HepG2 (cell line): ENCODE results near the gene KIAA1549. TPM values are rescaled to one million over a fixed set of nuclear protein-coding genes. Genes with fewer than 3 reads are reported as not detected.
"Not testable (repeated sequence)": the region's sequence is repeated elsewhere in the genome, so short reads cannot be mapped to it uniquely, and the experiment has no call there.

ENCODE experiments used
- ATAC-seq: fragments of 200-7000 bp; cut with Tn5 transposase; 3 replicates; pipeline ENCODE4 v1.9.1; 2020; ENCODE audit warnings: mild to moderate bottlenecking, moderate library complexity
- BruUV-seq: library from RNA; stranded (reverse); fragments of 400-500 nt; replicated peaks from 2 replicates; lab custom pipeline; 2021; lab: Mats Ljungman, UMichigan
- CTCF ChIA-PET: fragments of 300-600 bp; formaldehyde crosslinking; extraction: SDS; loops from one replicate; lab custom pipeline; 2021; ENCODE audit warnings: low total read pairs, inconsistent platforms, low intra/inter-chr PET ratio; lab: Yijun Ruan, JAX
- POLR2A ChIA-PET: fragments of 350-600 bp; sonication (Branson Sonifier 250); formaldehyde crosslinking; loops from one replicate; lab custom pipeline; 2020; ENCODE audit warnings: antibody characterized with exemption, inconsistent platforms; lab: Yijun Ruan, JAX
- DNase-seq: peaks from one replicate; pipeline ENCODE4 v3.0.0-alpha.2; 2015; ENCODE audit warnings: low spot score
- FAIRE-seq: peaks from 3 replicates; lab custom pipeline; 2011; peaks lifted over from hg19 to GRCh38; lab: Jason Lieb, UNC
- H2AFZ ChIP-seq: one replicate; pipeline ENCODE4 v1.6.1; 2011; ENCODE audit warnings: low read length, inconsistent platforms
- H3K27ac ChIP-seq: fragments of 300-600 bp; 3 replicates; pipeline ENCODE4 v1.8.0; 2011; ENCODE audit warnings: mixed run types, mild to moderate bottlenecking, mixed read lengths, low read length, inconsistent platforms; ENCODE audit not compliant: insufficient read depth; ENCODE audit errors: extremely low read length
- H3K27me3 ChIP-seq, 2 experiments: fragments of 200-600 bp in 1 of 2; 2 replicates in 1 of 2; 3 replicates in 1 of 2; pipeline versions ENCODE4 v1.6.0 to v1.8.0; 2011; ENCODE audit warnings: low read length in 2 of 2, mild to moderate bottlenecking in 2 of 2, moderate library complexity in 2 of 2, inconsistent platforms in 1 of 2; ENCODE audit not compliant: insufficient read depth in 2 of 2, control insufficient read depth in 1 of 2
- H3K36me3 ChIP-seq, 2 experiments: fragments of 200-600 bp in 1 of 2; replicated peaks in 1 of 2; 2 replicates in 1 of 2; 3 replicates in 1 of 2; pipeline versions ENCODE4 v1.5.1 to v1.8.0; 2011; ENCODE audit warnings: low read length in 2 of 2, inconsistent platforms in 1 of 2; ENCODE audit not compliant: insufficient read depth in 2 of 2, control insufficient read depth in 1 of 2
- H3K4me1 ChIP-seq: 2 replicates; pipeline ENCODE4 v1.5.1; 2012; ENCODE audit warnings: low read length, inconsistent platforms; ENCODE audit not compliant: insufficient read depth
- H3K4me2 ChIP-seq: 2 replicates; pipeline ENCODE4 v1.6.0; 2011; ENCODE audit warnings: low read depth, low read length, inconsistent platforms
- H3K4me3 ChIP-seq, 3 experiments: fragments of 200-600 bp in 1 of 3; sonication (generic), shearing (Covaris generic) in 1 of 3; replicated peaks in 1 of 3; 2 replicates each; pipeline ENCODE4 v1.5.1; 2011 to 2016; ENCODE audit warnings: low read length in 3 of 3, inconsistent platforms in 2 of 3, low read depth in 2 of 3, mild to moderate bottlenecking in 2 of 3, control low read depth in 1 of 3, mixed read lengths in 1 of 3; ENCODE audit not compliant: insufficient read depth in 1 of 3
- H3K79me2 ChIP-seq: one replicate; pipeline ENCODE4 v1.6.1; 2011; ENCODE audit warnings: low read length, inconsistent platforms; ENCODE audit not compliant: insufficient read depth
- H3K9ac ChIP-seq: 2 replicates; pipeline ENCODE4 v1.6.0; 2011; ENCODE audit warnings: mild to moderate bottlenecking, low read depth, low read length, inconsistent platforms; ENCODE audit not compliant: insufficient read depth
- H3K9me3 ChIP-seq: 2 replicates; pipeline ENCODE4 v1.5.1; 2012; ENCODE audit warnings: mild to moderate bottlenecking, low read length
- H4K20me1 ChIP-seq: 2 replicates; pipeline ENCODE4 v1.6.0; 2011; ENCODE audit warnings: inconsistent platforms, mild to moderate bottlenecking, low read length, moderate library complexity; ENCODE audit not compliant: insufficient read depth
- ATF1 ChIP-seq: IDR thresholded peaks from 2 replicates; pipeline ENCODE4 v1.6.1; 2016; ENCODE audit warnings: mild to moderate bottlenecking, control low read depth
- EP300 ChIP-seq, 3 experiments: sonication (generic) in 1 of 3; formaldehyde crosslinking in 1 of 3; IDR thresholded peaks; 2 replicates each; pipeline versions ENCODE4 v1.5.1 to v1.6.1; 2011 to 2020; ENCODE audit warnings: low read depth in 2 of 3, low read length in 2 of 3, borderline replicate concordance in 1 of 3, improper control_type of control experiment in 1 of 3, mild to moderate bottlenecking in 1 of 3, missing genetic modification reagents in 1 of 3, moderate library complexity in 1 of 3
- GTF3A ChIP-seq: sonication (generic); formaldehyde crosslinking; conservative IDR thresholded peaks from 2 replicates; pipeline ENCODE4 v1.4.0; 2020; ENCODE audit warnings: mild to moderate bottlenecking, missing genetic modification reagents
- NFIB ChIP-seq: sonication (generic); formaldehyde crosslinking; IDR thresholded peaks from 2 replicates; pipeline ENCODE4 v1.9.0; 2021; ENCODE audit warnings: missing genetic modification reagents, mild to moderate bottlenecking, borderline replicate concordance
- SNRNP70 ChIP-seq: fragments of 200-400 bp; formaldehyde crosslinking; IDR thresholded peaks from 2 replicates; pipeline ENCODE4 v1.6.1; 2017; ENCODE audit warnings: mild to moderate bottlenecking, low read depth, low read length, moderate library complexity
- ZNF205 ChIP-seq: IDR thresholded peaks from 2 replicates; pipeline ENCODE4 v1.6.1; 2018; ENCODE audit warnings: missing biosample characterization, missing genetic modification reagents
- ZNF343 ChIP-seq: sonication (generic); formaldehyde crosslinking; IDR thresholded peaks from 2 replicates; pipeline ENCODE4 v1.4.0; 2020; ENCODE audit warnings: mild to moderate bottlenecking, missing genetic modification reagents
- ZNF724P ChIP-seq: sonication (generic); formaldehyde crosslinking; IDR thresholded peaks from 2 replicates; pipeline ENCODE4 v1.8.0; 2022; ENCODE audit warnings: missing genetic modification reagents, borderline replicate concordance
- ZSCAN25 ChIP-seq: sonication (generic); formaldehyde crosslinking; IDR thresholded peaks from 2 replicates; pipeline ENCODE4 v1.8.0; 2022; ENCODE audit warnings: mild to moderate bottlenecking, missing genetic modification reagents
- WGBS: methylation state at CpG from one replicate; pipeline ENCODE4 v1.1.6; 2017; ENCODE audit warnings: low lambda C conversion rate; 5-methylcytosine and 5-hydroxymethylcytosine counted together
- in situ Hi-C: cut with HindIII; loops from 2 replicates; pipeline ENCODE4 v1.10.0; 2017; ENCODE audit warnings: low pct_unique_long_range_greater_than_20kb; ENCODE audit not compliant: extremely low pct_ligation_motif_present
- intact Hi-C: fragments of 100-400 bp; cut with micrococcal nuclease; formaldehyde crosslinking; loops from one replicate; pipeline ENCODE4 v1.10.0; 2022; ENCODE audit not compliant: unreplicated experiment
- polyA plus RNA-seq, 8 experiments: library from polyadenylated mRNA; depleted of rRNA in 3 of 8; stranded (reverse) in 7 of 8; unstranded in 1 of 8; fragments of >200 nt; fragmentation: Illumina TruSeq in 4 of 8; extraction: Trizol in 4 of 8; gene quantifications; 2 replicates each; pipeline versions ENCODE4 v1.2.1 to v1.2.3, GENCODE V29; 2011 to 2016; ENCODE audit warnings: low read depth in 4 of 8, missing spikeins in 1 of 8, mixed read lengths in 1 of 8; ENCODE audit not compliant: insufficient read depth in 1 of 8
- total RNA-seq, 5 experiments: library from RNA; depleted of rRNA; stranded (reverse); fragments of >200 nt; fragmentation: Illumina TruSeq; extraction: Trizol; gene quantifications; 2 replicates each; pipeline ENCODE4 v1.2.3, GENCODE V29; 2016; ENCODE audit warnings: low read depth in 1 of 5
- TF ChIP-seq, protein P1 (sequence below), 2 experiments: fragments of 450-650 bp in 1 of 2; sonication (generic) in 1 of 2; formaldehyde crosslinking; IDR thresholded peaks; 2 replicates each; pipeline versions ENCODE4 v1.5.0 to v1.8.0; 2020 to 2022; ENCODE audit warnings: mild to moderate bottlenecking in 1 of 2, missing genetic modification reagents in 1 of 2
- TF ChIP-seq, protein P2 (sequence below): sonication (generic); formaldehyde crosslinking; IDR thresholded peaks from 2 replicates; pipeline ENCODE4 v1.9.0; 2022; ENCODE audit warnings: missing genetic modification reagents, mild to moderate bottlenecking, borderline replicate concordance
- TF ChIP-seq, protein P3 (sequence below): sonication (generic); formaldehyde crosslinking; IDR thresholded peaks from 2 replicates; pipeline ENCODE4 v1.4.0; 2020; ENCODE audit warnings: mild to moderate bottlenecking, missing genetic modification reagents, borderline replicate concordance

The KIAA1549 gene
- total and polyA plus RNA-seq, 2 of the 13 experiments (the other 11 are each of a cell fraction or from before 2014, with no cell fraction given) = 1.1 to 1.8 TPM

GRCh38 chr7:138941545-138941944, 39.6 kb downstream of the KIAA1549 start (continued):
- no peak for TF ChIP-seq ATF1 (CRISPR knock-in tag)
- TF ChIP-seq, protein P1, sequence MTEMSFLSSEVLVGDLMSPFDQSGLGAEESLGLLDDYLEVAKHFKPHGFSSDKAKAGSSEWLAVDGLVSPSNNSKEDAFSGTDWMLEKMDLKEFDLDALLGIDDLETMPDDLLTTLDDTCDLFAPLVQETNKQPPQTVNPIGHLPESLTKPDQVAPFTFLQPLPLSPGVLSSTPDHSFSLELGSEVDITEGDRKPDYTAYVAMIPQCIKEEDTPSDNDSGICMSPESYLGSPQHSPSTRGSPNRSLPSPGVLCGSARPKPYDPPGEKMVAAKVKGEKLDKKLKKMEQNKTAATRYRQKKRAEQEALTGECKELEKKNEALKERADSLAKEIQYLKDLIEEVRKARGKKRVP (CRISPR knock-in tag; IDR thresholded peaks at IDR 0.05) = no peak
- TF ChIP-seq, all 625 proteins: peak for 0

- WGBS = 93% methylated on average over 1 of the region's 1 CpG
- H3K36me3 ChIP-seq, H3K79me2 ChIP-seq, H3K27ac ChIP-seq, H3K9me3 ChIP-seq, H3K9ac ChIP-seq, intact Hi-C loops, H3K4me2 ChIP-seq, H3K4me3 ChIP-seq, H3K4me1 ChIP-seq, FAIRE-seq, BruUV-seq, ATAC-seq, POLR2A ChIA-PET, H3K27me3 ChIP-seq, H4K20me1 ChIP-seq, H2AFZ ChIP-seq, DNase-seq, in situ Hi-C loops, CTCF ChIA-PET: not testable (repeated sequence)
Measured at GRCh38 chr7:138940602-138941001, 40.6 kb downstream of the KIAA1549 start.

DNA sequence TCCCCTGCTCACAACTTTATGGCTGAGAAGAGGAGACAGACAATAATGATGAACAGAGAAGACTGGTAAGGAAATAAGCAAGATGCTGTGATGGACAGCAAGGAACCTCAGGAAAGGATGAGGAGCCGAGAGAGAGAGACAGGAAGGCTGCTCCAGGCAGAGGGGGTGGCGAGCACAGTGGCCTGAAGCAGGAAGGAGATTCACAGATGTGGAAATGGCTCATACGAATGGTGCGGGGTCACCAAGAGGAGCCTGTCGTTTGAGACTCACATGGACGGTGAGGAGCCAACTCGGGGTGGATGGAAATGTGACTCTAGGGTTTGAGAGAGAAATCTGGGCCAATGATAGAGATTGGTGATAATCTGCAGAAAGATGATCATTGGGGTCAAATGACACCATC, 43.7 kb downstream of the KIAA1549 start:
- H3K4me1 ChIP-seq = peaks cover 9% of the 10 kb centered on the region; the same call in 1 of the 2 replicates
- H3K27ac ChIP-seq = no peak overlapping the region
- ATAC-seq (no peak), DNase-seq (no peak), FAIRE-seq (no peak)
- BruUV-seq = no TSS peak
- no peak for TF ChIP-seq ZSCAN25 (CRISPR knock-in tag)
- no peak for TF ChIP-seq NFIB (CRISPR knock-in tag)
- TF ChIP-seq ZNF343 = no peak
- no peak for TF ChIP-seq SNRNP70
- TF ChIP-seq, protein P2, sequence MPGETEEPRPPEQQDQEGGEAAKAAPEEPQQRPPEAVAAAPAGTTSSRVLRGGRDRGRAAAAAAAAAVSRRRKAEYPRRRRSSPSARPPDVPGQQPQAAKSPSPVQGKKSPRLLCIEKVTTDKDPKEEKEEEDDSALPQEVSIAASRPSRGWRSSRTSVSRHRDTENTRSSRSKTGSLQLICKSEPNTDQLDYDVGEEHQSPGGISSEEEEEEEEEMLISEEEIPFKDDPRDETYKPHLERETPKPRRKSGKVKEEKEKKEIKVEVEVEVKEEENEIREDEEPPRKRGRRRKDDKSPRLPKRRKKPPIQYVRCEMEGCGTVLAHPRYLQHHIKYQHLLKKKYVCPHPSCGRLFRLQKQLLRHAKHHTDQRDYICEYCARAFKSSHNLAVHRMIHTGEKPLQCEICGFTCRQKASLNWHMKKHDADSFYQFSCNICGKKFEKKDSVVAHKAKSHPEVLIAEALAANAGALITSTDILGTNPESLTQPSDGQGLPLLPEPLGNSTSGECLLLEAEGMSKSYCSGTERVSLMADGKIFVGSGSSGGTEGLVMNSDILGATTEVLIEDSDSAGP (CRISPR knock-in tag) = no peak
- TF ChIP-seq GTF3A (CRISPR knock-in tag) = no peak
- TF ChIP-seq ZNF724P = no peak
- no peak for TF ChIP-seq EP300 (IDR thresholded peaks at IDR 0.05; ENCODE audit: low read depth in 2 of 2, low read length in 2 of 2)
- no peak for TF ChIP-seq EP300 (CRISPR knock-in tag; IDR thresholded peaks at IDR 0.05; ENCODE audit: borderline replicate concordance)
- TF ChIP-seq, protein P3, sequence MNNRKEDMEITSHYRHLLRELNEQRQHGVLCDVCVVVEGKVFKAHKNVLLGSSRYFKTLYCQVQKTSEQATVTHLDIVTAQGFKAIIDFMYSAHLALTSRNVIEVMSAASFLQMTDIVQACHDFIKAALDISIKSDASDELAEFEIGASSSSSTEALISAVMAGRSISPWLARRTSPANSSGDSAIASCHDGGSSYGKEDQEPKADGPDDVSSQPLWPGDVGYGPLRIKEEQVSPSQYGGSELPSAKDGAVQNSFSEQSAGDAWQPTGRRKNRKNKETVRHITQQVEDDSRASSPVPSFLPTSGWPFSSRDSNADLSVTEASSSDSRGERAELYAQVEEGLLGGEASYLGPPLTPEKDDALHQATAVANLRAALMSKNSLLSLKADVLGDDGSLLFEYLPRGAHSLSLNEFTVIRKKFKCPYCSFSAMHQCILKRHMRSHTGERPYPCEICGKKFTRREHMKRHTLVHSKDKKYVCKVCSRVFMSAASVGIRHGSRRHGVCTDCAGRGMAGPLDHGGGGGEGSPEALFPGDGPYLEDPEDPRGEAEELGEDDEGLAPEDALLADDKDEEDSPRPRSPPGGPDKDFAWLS (CRISPR knock-in tag) = no peak
- no peak for TF ChIP-seq ZNF205
- intact Hi-C loops = no loop called here
- no peaks in the 10 kb centered on the region for H3K36me3 ChIP-seq
- in situ Hi-C loops = no loop called here
- H3K9me3 ChIP-seq = no peaks in the 10 kb centered on the region
- no peak overlapping the region for H2AFZ ChIP-seq
- ChIA-PET CTCF (no interaction called here), POLR2A (no interaction called here)
- H3K9ac ChIP-seq = no peak overlapping the region
- no peaks in the 10 kb centered on the region for H3K79me2 ChIP-seq
- WGBS = 85% methylated on average over 7 of the region's 7 CpGs
- H3K4me3 ChIP-seq = no peak overlapping the region
- no peaks in the 10 kb centered on the region for H4K20me1 ChIP-seq
- H3K27me3 ChIP-seq = no peaks in the 10 kb centered on the region
- H3K4me2 ChIP-seq = no peak overlapping the region
